Fibroblast of the conjunctiva (primary cell): ENCODE measurements around the gene UBAC2.

ENCODE experiments used
- DNase-seq: peaks from one replicate; pipeline ENCODE4 v3.0.0-alpha.2; 2010; ENCODE audit warnings: low read depth

Gene UBAC2

DNA sequence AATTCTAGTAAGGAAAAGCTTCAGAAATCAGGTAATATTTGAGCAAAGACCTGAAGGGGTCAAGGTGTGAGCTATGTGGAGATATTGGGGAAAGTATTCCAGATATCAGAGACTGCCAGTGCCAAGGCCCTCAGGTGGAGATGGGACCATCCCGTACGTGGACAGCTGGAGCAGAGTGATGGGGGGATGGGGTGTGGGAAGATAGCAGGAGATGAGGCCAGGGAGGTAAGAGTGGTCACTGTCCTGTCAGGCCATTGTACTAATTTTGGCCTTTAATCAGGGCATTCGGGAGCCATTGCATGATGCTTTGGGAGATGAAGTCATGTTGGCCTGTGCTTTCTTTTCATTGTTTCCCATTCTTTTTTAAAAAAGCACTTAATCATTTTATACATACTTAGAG lies 70.6 kb downstream of the UBAC2 start:
- no peak for DNase-seq

DNA sequence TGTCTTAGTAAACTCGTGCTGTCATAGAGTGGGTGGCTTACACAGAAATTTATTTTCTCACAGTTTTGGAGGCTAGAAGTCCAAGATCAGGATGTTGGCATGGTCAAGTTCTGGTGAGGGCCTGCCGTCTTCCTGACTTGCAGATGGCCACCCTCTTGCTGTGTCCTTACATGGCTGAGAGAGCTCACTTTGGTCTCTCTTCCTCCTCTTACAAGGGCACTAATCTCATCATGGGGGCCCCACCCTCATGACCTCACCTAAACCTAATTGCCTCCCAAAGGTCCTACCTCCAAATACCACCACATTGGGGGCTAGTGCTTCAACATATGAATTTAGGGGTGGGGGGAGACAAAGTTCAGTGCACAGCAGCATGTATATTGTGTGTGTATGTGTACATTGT lies 71.8 kb downstream of the UBAC2 start:
- no peak for DNase-seq

DNA sequence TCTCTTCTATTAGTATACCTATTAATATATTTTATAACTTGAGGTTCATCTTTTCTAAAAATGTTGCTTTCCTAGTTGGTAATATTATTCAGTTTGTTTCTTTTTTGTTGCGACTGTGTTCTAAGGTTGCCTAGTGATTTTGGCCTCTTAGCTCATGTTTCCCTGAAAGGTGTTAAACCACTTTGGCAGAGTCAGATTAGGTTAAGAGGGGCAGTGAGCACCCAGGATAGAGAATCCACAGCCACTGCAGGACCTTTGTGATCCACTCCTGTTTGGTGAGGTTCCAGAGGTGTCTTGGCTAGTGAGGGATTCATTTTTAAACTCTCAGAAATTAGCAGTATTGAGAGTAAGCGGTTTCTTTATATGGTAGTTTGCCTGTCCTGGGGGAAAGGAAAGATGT lies 72.5 kb downstream of the UBAC2 start:
- no peak for DNase-seq

DNA sequence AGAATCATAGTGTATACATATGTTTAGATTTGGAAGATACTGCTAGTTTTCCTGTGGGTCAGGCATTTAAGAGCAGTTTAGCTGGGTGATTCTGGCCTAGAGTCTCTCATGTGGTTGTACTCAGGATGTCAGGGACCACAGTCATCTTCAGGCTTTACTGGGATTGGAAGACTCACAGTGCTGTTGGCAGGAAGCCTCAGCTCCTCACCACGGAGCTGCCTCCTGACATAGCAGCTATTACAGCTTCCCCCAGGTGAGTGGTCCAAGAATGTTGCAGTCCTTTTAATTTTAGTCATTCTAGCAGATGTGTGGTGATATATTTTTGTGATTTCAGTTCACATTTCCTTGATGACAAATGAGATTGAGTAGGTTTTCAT lies 74.4 kb downstream of the UBAC2 start:
- DNase-seq: no peak

DNA sequence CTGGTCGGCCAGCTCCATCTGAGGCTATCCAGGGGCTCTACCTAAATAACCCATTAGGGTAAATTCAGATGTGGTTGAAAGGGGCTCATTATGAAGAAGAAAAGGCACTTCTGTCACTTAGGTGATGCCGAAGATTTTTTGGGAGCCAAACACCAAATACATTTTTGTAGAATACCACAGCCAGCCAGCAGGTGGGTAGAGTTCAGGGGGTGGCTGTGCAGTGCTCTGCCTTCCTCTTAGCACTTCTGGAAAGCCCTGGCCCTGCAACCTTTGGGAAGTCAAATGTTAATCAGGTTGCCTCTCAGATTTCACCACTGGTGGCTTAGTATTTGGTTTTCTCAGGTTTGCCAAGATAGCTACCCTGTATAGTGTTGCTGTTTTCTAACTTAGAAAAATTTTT lies 76.1 kb downstream of the UBAC2 start:
- DNase-seq: no peak

DNA sequence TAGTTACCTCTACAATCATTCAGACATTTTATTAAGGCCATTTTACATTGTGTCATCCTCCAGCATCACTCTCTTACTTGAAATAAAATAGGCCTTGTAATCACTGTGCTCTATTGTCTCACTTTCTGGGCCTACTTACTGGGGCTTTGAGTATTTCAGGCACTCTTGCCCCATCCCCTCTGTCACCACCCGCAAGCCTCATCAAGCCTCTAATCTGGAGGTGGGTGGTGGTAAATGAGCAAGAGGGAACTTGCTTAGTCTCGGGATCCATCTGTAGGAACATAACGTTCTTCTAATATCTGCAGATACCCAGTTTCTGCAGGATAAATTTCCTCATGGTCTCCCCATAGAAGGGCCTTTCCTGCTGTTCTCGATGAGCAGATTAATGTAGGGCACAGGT lies 77.0 kb downstream of the UBAC2 start:
- DNase-seq: no peak

DNA sequence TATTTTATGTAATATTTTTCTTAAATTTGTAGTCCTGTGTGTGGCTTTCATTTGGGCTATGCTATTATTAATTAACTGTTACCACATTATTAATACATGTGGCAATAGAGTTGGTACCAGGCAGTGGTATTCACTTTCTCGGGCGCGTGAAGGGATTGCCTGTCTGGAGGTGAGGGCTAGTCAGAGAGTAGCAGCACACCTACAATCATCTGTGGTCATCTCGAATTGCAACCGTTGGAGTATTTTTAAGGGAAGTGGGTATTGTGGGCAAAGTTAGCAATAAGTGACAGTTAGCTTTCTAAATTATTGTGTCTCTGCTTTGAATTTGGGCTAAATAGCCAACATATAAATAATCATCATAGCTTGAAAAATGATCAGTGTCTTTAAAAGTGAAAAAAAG lies 77.5 kb downstream of the UBAC2 start:
- no peak for DNase-seq

DNA sequence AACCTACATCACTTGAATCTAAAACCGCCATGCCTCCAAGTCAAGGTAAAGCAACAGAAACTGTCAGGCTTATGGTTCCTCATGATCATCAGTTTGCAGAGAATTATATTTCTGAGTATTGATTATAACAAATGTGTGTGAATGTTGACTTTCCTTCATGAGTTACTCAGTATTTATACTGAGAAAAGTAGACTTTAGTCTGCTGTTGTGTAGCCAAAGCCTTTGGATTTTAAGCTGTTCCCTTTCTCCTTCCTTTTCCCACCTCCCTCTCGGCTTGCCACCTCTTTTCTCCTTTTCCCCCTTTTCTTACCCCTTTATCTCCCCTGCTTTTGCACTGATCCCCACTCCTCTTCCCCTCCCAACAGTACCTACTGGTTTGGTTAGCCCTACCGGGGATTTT lies 78.2 kb downstream of the UBAC2 start:
- no peak for DNase-seq

DNA sequence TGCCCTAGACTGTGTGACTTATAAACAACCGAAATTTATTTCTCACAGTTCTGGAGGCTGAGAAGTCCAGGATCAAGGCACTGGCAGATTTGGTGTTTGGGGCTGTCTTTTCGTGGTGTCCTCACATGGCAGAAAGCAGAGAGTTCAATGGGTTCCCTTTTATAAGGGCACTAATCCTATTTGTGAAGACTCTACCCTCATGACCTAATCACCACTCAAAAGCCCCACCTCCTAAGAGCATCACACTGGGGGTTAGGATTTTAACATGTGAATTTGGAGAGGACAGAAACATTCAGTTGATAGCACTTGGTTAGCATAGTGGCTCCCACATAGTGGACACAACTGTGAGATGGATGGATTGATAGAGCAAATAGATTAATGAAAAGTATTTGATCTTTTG lies 79.0 kb downstream of the UBAC2 start:
- DNase-seq: no peak

DNA sequence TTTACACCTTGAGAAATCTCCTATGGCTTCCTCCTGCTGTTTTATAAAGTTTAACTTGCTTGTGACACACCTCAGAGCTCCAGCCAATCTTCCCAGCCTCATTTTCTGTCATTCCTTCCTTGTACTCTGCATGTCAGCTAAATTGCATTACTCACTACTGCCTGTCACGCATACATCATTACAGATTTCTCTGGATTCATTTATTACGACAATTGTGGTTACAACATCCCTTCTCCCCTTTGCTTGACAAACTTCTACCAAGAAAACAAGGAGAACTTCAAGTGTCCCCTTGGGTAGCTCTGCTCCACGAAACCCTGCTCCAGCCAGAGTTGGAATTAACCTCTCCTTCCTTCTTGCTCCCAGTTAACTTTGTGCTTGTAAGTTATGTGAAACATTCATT lies 79.5 kb downstream of the UBAC2 start:
- no peak for DNase-seq

DNA sequence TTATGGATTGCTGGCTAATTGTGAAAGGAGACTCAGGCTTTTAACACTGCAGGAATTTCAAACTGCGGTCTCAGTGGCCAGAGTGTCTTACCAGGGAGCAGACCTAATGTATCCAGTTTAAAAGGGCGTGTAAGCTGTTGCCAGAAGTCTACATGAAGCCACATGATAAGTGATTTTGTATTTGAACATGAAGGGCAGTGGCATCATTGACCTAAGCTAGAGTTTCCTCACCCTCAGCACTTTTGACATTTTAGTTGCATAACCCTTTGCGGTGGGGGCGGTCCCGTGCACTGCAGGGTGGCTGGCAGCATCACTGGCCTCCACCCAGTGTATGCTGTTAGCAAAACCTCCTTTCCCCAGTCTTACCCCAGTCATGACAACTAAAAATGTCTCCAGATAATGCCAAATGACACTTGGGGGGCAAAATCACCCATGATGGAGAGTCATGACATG lies 81.2 kb downstream of the UBAC2 start:
- DNase-seq: peak; percentile 22

DNA sequence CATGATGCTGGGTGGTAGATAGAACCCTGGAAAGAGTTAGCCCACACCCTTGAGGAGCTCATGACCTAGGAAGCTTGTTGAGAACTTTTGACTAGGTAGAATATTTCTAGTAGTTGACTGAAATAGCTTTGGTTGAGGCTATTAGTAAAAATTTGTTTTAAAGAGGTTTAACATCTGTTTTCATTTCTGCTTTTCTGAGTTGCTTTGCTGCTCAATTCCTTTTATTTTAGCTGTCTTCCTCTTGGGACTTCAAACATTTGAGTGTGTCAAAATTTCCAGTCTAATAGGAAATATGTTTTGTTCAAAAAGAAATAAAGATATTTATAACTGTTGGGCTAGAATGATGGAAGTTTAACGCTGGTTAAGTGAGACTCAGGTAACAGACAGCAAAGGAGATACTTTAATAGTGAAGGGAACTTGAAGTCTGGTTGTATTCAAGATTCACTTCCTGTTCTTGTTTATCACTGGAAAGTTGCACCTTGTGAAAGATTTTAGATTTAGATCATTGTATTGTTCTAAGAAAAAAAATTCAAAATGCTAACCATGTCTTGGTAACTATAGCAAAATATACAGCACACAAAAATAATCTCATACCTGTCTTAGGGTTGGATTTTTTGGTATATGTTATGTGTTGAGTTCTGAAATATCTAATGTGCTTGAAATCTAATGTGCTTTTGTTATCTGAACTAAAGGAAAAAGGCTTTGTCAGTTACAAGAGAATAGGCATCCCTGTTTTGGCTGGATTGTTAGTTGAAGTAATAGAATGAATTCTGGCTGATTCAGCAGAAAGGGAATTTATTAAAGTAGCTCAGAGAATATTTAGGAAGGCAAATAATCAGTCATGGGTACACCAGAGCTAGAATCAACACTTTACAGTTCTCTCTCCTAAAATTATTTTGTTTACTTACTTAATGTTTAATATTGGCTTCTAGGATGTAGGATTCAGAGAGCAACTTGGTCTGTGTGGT lies 81.9 kb downstream of the UBAC2 start:
- peak; percentile 14 for DNase-seq

DNA sequence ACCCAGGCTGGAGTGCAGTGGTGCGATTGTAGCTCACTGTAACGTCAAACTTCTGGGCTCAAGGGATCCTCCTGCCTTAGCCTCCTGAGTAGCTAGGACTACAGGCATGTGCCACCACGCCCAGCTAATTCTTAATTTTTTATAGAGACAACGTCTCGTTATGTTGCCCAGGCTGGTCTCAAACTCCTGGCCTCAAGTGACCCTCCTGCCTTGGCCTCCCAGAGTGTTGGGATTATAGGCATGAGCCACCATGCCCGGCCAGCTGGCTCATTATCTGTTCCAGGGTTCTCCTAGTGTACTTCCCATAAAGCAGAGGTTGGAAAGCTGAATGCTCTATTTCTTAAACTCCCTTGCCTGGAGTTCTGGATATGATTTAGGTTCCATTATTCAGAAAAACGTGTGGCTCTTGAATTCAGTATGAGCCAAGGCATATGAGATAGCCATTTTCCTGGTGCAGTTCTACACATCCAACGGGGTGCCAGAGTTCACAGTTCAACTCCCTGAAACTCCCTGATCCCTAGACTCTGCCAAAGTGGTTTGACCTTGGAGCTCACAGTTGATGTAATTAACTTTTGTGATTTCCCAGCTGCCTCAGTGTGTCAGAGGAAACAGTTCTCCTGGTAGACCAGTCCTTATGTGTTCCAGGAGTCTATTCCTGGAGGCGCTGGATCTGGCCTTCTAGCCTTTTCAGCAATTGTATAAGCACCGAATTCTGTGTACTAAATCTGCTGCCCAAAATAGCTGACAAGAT lies 85.0 kb downstream of the UBAC2 start:
- no peak for DNase-seq

DNA sequence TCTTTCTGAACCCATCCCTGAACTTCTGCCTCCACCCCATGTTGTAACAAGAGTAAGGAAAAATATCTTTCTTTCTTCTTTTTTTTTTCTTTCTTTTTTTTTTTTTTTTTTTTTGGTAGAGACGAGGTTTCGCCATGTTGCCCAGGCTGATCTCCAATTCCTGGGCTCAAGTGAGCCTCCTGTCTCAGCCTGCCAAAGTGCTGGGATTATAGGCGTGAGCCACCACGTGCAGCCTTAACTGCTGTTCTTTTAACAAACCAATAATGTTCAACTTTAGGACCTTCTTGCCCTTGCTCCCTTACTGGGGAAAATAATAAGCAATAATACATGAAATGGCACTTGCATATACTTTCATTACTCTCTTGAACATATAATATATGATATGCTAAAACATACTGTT lies 86.9 kb downstream of the UBAC2 start:
- DNase-seq: no peak

DNA sequence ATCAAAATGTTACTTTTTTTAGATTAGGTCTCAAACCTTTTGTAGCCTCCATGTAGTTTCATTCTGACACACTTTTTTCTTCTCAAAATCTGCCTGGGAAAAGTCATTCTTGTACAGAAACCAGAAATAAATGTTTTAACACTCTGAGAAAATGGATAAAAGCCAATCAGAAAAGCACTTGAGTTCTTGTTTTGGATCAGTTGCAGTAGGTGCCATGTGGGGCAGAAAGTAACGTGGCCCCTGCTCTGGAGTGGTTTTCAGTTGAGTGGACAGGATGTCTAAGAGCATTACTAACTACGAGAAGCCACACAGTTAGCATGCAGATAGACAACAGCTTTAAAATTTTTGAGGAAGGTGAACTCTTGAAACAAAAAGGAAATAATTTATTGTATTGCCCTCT lies 87.4 kb downstream of the UBAC2 start:
- DNase-seq: no peak

DNA sequence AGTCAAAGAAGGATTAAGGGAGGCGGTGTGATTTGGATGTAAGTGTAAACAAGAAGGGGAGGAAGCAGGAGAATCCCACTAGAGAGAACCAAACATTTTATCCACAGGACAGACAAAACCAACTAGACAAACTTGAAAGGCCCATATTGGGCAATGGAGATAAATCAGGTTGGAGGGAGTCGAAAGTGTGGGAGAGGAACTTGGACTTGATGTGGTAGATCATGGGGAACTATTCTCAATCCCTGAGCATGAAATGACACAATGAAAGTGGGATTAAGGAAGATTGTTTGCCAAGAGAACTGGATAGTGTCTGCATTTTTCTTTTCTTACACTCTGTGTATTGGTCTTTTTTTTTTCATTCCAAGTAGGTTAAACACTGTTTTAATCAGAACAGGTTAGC lies 88.6 kb downstream of the UBAC2 start:
- no peak for DNase-seq

DNA sequence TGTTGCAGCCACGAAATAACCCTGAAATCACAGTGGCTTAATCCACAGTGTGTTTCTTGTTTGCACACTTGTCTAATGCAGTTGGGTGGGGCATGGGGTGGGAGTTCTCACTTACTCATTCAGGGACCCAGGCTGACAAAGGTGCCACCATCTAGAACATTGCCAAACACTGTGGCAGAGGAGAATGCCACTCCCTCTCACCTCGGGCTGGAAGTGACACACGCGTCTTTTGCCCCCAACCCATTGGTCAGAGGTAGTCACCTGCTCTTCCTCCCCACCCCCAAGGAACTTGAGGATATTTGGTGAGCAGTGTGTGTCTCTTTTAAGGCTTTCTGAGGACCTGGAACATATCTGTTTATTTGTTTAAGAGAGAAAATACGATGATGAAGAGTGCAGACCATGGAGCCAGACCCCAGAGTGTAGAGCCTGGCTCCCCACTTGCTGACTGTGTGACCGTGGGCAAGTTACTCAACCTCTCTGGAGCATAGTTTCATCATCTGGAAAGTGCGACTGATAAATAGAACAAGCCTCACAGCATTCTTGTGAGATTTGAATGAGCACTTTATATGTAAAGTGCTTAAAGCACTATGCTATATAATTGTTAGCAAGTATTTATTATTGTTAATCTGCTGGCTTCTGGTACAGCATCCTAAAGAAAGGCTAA lies 89.2 kb downstream of the UBAC2 start:
- no peak for DNase-seq

DNA sequence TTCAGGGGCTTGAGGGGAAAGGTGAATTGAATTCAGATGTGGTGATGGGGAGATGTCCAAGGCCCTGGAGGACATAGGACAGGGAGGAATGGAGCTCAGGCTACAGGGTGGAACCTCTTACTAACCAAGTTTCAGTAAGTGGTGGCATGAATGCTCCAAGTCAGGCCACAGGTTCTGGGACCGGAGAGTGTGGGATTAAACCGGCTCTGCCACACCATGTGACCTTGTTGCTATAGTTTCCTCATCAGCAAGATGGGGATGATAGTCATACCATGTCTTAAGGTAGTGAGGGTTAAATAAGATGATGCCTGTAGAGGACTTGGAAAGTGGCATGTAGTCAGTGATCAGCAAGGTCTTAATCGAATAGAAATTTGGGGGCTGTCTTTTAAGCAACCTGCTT lies 90.2 kb downstream of the UBAC2 start:
- DNase-seq: no peak

DNA sequence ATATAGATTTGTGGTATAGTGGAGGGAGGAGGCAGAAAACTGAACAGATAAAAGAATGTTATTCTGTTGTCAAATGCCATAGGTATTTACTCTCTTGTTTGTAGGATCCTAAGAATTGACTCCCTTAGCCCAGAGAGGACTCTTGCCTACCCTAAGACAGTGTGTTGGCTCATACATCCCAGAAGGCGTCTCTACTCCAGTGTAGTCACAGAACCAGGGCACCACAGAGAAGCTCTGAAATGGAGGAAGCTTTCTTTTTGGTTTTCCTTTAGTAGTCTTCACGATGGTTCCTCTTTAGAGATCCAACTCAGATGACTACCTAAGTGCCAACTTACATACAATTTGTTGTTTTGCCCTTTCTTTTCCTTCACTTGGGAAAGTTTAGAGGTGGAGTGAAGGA lies 92.5 kb downstream of the UBAC2 start:
- no peak for DNase-seq

DNA sequence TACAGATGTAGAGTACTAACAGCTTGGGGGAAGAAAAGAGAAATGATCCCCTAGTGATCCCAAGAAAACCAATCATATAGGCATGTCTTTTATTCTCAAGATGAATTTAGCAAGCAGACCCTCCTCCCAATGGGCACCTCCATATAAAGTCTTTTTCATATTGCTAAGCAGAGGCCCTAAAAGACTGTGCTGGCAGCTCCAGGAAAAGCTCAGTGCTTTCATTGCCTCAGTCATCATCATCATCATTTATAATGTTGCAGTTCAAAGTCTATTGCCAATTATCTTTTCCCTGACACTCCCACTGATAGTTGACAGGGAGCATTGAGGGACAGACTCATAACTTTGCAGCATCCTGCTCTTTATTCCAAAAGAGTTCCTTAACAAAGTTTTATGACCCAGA lies 93.5 kb downstream of the UBAC2 start:
- no peak for DNase-seq

DNA sequence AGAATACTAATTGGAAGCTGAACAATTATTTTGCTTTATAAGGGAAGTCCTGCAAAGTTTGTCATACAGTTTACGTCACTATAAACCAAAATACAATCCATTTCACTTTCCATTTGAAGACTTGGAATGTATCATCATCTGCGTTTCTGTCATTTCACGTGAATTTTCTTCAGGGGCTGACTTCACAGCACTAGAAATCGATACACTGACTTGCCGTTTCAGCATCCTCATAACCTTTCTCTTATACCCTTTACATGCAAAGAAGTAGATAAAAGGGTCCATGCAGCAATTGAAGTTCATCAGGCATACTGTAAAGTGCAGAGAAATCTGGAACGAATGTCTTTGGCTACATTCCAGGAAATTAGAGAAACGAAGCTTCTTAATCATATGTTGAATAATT lies 94.3 kb downstream of the UBAC2 start:
- DNase-seq: no peak

DNA sequence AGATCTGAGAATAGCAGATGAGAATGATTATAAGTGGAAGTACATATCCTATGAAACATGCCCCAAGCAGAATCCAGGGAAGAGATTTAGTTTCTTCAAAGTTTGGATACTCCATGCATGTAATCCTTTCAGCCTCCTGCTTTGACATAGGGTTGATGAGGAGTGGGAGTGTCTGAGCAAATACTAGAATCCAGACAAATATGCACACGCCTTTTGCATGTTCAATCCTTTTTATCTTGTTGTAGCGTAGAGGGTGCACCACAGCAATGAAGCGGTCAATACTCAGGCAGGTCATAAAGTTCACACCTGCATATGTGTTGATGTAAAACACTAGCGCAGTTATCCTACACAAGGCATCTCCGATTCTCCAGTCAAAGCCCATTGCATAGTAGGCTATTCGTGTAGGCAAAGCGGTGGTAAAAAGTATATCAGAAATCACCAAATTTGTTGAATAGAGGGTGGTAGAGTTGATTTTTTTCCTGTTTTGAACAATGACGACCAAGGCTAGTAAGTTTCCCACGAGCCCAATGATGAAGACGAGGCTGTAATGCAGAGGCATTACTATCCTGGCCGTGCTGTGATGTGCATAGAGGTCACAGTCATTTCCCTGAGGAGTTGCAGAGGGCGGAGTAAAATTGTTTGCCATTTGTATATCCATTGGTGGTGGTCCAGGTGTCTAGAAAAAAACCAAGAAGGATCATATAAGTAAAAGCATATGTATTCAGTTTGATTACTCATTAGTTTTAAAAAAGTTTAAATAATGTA lies 95.0 kb downstream of the UBAC2 start:
- DNase-seq: no peak
